ENCODE results near the gene PDSS2.
"Not testable (repeated sequence)": the region's sequence is repeated elsewhere in the genome, so short reads cannot be mapped to it uniquely, and the experiment has no call there.

Gene PDSS2

DNA sequence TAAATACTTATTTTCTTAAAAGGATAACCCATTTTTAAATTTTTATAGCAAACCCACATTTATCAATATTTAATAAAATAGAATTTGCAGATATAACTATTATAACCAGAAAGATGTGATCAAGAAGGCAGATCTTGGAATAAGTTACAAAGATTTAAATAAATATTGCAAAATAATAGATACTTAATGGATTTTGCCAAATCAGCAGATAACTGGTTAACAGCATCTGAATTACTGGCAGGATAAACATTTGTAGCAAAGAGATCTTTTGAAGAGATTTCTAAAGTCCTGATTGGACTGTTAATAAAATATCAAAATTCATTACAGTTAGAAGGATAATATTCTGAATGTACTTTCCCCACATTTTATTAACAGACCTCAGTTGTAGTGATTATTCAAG, 144.2 kb downstream of the PDSS2 start:
- no peak for DNase-seq

DNA sequence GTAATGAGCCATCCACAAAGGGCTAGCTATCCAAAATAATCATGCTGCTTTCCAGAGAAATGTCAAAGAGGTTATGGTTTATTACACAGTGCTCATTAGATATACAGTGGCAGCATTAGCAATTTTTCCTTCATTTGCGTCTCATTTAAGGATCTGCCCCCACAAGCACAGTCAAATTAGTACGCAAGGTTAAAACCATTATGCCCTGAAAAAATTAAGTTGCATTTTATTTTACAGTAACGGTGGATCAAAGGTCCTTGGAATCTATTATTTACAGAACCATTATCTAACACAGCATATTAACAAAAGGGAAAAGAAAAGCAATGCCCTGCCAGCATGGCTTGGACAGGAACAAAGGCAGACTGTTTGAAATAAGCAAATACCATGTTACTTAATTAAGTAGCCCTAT, 144.8 kb downstream of the PDSS2 start:
- peak; percentile 57 to 64 for DNase-seq

DNA sequence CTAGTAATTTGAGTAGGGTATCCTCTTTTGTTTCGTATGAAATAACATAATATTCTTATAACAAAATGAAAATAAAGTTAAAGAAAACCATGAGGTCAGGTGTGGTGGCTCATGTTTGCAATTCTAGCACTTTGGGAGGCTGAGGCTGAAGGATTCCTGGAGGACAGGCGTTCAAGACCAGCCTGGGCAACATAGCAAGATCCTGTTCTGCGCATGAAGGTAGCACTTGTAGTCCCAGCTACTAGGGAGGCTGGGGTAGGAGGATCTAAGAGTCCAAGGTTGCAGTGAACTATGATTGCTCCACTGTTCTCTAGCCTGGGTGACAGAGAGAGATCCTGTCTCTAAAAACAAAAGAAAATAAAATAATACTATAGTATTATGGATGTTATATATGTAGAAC, 145.6 kb downstream of the PDSS2 start:
- no peak for DNase-seq

DNA sequence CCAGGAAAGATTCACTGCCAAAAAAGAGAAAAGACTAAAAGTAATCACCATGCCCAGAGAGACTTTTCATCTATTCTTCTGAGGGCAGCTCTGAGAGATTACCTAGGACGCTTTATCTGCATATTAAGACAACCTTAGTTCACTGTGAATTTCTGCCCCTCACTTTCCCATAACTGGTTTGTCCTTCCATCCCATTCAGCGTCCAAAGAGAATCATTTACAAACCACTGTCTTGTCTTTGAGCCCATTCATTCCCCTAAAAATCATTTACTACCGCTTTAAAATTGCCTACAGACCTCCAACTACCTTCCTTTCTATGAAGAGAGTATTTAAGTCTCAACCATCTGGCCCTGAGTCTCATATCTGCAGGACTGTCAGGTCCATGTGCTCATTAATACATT, 149.0 kb downstream of the PDSS2 start:
- no peak for DNase-seq

DNA sequence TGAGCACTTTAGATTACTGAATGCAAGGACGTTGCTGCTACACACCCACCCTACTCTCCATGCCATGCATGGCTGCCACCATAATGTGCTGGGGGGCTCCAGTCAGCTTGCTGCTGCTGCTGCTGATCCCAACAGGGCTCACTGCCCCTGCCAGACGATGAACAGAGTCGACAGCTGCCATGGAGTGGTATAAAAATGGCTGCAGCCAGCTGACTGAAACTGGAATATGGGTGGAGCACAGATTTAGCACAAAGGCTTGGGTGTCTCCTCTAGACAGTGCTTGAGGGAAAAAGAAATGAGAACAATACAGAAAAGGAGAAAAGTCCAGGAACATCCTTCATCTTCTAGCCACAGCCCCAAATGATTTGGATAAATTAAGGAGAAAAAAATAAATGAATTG, 150.7 kb downstream of the PDSS2 start:
- no peak for DNase-seq

DNA sequence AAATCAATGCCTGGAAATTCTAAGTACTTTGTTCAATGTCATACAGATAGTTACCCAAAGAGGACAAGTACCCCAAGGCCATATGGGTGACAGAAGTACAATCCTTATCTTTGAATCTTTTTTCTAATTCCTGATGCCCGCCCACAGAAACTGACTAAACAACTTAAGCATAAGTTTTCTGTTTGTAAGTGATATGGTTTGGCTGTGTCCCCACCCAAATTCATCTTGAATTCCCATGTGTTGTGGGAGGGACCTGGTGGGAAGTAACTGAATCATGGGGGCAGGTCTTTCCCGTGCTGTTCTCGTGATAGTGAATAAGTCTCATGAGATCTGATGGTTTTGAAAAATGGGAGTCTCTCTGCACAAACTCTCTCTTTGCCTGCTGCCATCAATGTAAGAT, 153.4 kb downstream of the PDSS2 start:
- DNase-seq = not testable (repeated sequence)

DNA sequence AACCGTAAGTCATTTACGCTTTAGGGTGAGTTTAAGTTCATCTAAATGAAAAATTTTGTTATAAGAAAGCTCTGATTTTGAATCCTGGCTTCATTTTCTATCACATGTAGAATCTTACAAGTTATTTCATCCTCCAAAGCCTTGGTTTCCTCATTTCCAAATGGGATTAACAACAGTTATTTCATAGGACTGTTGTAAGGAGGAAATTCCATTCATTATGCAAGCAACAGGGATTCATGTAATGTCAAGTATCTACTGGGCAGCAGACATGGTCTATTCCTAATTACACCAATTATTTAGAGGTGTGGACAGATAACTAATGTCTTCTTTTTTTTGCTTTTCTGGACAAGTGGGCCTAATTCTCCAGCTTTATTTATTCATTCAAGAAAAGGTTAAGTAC, 154.0 kb downstream of the PDSS2 start:
- DNase-seq = no peak

DNA sequence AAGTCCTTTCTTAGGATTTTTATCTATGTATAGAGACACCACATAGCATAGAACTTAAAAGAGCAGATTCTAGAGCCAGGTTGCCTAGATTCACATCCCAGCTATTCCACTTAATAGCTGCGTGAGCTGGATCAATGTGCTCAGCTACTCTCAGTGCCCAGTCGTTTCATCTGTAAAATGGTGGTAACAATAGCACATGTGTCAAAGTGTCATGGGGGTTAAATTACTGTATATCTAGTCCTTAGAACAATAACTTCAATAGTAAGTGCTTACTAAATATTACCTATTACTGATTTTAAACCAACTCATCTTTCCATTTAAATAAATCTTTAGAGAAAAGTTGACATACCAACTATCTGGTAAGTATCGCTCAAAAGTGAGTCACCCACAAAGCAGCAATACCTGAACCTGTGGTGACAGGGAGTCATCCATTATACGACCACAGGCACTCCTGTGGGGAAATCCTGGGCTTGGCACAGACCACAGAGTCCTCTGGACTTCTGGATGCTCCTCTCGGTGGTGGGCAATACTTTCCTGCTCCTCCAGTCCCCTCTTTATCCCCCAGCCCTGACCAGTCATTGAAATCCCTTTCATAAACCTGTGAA, 154.8 kb downstream of the PDSS2 start:
- DNase-seq = no peak

DNA sequence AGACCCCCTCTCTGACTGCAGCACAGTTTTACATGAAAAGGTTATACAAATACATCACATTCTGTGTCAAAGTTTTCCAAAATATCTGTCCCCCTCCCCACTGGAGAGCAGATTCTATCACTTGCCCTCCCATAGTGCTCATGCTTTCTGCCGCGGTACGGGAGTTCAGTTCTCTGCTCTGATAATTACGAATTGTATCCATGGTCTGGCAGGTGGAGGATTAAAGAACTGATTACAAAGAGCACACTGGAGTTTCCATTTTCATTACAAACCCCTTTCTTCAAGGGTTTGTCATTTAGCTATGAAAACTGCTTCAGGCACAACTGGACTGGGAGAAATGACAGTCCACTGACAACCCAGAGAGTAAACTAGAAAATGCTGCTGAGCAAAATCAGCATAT, 166.0 kb downstream of the PDSS2 start:
- no peak for DNase-seq

DNA sequence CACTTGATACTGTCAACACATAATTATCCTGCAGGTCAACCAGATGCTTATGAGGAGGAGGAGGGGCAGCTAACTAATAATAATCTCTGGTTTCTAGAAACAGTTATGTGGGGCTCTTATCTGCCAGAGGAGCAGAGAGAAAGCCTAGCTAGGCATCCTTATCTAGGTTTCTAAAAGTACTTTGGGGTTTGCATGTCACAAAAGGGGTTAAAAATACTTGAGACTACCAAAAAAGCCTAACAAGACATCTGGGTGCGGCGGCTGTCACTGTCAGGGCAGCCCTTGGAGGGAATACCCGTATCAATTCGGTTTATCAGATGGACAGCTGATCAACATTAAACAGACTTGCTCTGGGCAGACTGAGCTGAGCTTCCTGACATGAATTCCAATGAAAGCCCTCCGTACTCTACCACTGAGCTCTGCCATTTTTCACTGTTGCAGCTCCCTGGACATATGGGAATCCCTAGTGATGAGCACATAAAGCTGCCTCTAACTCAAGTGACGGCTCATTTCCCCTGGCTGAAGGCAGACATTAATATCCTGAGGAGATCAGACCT, 166.6 kb downstream of the PDSS2 start:
- no peak for DNase-seq

DNA sequence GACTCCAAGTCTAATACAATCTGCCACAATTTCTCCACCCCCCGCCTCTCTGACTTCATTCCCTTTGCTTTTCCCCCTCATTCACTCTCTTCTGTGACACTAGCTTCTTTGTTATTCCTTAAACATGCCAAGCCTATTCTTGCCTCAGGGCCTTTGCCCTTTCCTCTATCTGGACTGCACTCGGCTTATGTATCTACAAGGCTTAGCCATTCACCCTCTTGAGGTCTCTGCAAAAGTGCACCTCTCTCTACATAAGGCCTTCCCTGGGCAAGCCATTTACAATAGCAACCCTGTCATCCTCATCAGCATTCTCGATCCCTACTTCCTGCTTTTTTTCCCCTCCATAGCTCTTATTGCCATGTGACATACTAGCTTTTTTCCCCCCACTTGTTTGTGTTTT, 168.9 kb downstream of the PDSS2 start:
- no peak for DNase-seq

DNA sequence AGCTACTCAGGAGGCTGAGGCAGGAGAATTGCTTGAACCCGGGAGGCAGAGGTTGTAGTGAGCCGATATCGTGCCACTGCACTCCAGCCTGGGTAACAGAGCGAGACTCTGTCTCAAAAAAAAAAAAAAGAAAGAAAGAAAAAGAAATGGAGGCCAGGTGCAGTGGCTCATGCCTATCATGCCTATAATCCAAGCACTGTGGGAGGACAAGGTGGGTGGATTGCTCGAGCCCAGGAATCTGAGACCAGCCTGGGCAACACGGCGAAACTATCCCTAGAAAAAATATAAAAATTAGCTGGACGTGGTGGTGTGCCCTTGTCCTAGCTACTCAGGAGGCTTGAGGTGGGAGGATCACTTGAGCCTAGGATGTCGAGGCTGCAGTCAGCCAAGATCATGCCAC, 170.1 kb downstream of the PDSS2 start:
- DNase-seq = not testable (repeated sequence)

DNA sequence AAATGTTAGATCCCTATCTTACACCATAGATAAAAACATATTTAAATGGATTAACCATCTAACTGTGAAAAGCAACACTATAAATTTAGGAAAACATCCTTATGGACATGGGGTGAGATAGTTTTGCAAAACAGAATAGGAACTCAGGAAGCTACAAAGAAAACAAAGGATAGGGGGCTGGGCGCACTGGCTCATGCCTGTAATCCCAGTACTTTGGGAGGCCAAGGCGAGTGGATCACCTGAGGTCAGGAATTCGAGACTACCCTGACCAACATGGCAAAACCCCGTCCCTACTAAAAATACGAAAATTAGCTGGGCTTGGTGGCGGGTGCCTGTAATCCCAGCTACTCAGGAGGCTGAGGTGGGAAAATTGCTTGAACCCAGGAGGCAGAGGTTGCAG, 173.7 kb downstream of the PDSS2 start:
- not testable (repeated sequence) for DNase-seq

DNA sequence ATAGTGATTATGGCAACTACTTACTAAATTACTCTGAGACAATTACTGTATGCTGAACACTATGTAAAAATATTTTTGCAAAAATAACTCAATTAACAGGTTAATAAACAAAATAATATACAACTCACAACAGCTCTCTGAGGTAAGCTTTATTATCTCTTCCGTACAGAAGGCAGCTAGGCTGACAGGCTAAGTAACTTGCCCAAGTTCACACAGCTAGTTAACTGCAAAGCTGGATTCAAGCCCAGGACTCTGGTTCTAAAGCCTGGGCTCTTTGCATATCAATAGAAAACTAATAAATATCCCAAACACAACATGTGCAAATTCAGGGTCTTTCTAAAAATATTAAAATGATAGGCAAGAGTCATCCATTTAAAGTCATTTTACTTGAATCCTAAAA, 174.6 kb downstream of the PDSS2 start:
- DNase-seq = peak in 1 of 2 experiments; percentile 28

DNA sequence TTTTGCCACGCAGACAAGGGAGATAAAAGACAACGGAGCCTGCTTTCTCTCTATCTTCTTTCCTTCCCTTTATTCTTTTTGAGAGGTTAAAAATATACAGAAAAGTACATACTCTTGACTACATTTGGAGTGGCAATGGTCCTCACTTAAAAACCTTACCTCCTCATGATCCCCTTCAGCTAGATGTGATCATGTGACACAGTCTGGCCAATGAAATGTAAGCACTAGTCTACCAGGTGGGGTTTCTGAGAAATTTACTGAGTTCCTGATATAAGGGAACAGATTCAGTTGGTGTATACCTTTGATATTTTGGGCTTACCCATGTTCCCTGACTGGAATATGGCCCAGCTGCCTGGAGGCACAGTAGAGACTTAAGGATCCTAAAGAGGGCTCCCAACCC, 178.6 kb downstream of the PDSS2 start:
- DNase-seq = no peak

DNA sequence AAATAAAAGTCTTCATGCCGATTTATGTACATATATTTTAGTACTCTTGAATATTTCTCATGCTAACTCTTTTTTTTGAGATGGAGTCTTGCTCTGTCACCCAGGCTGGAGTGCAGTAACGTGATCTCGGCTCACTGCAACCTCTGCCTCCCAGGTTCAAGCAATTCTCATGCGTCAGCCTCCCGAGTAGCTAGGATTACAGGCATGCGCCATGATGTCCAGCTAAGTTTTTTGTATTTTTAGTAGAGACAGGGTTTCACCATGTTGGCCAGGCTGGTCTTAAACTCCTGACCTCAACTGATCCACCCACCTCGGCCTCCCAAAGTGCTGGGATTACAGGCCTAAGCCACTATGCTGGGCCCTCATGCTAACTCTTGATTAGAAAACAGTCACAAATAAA, 179.4 kb downstream of the PDSS2 start:
- DNase-seq = not testable (repeated sequence)

DNA sequence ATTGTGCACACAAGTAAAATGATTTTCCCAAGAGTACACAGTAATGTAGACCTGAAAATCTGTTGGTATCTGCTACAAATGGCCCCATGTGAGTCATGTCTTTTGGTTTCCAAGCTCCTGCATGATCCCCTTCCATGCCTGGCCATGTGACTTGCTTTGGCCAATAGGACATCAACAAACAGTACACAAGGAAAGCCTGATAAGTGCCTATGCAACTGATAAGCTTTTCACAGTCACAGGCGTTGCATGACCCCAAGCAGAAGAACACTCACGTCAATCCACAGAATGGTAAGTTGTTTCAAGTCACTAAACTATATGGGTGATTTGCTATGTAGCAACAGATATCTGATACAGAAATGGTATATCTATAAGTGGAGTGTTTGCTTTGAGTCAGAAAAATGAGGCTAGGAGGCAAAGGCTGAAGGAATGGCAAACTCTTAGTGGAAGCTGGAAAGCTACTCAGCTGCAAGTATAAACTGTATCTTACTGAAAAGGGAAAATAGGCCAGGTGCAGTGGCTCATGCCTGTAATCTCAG, 184.0 kb downstream of the PDSS2 start:
- DNase-seq = no peak

DNA sequence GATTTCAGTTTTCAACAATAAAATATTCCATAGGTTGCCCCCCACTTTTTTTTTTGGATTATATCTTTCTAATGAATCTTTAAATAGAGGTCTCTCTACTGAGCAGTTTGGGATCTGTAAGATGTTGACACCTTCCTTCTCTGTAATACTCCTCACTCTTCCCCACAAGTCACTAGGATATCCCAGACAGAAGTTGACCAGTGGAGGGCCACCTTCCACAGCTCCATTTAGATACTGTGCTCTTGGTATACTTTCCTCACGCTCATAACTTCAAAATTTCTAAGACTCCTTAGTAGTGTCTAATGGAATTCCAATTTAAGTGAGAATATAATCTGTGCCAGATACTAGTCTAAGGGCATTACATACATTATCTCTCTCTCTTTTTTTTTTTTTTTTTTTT, 185.1 kb downstream of the PDSS2 start:
- DNase-seq = no peak

DNA sequence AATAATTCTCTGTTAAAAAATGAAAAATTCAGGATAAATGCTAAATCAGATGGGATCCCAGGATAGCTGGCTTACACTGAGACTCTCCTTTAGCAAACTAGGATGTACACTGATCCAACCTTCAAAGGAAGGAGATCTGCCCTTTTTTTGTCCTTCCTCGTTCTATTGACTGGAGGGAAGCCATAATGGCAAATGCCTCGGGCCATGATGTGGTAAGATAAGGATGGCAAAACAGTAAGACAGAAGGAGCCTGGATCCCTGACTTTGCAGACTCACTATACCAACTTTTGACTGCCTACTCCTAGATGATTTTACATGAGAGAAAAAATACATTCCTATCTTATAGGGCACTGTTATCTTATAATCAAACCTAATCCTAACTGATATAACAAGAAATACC, 187.1 kb downstream of the PDSS2 start:
- DNase-seq = no peak

DNA sequence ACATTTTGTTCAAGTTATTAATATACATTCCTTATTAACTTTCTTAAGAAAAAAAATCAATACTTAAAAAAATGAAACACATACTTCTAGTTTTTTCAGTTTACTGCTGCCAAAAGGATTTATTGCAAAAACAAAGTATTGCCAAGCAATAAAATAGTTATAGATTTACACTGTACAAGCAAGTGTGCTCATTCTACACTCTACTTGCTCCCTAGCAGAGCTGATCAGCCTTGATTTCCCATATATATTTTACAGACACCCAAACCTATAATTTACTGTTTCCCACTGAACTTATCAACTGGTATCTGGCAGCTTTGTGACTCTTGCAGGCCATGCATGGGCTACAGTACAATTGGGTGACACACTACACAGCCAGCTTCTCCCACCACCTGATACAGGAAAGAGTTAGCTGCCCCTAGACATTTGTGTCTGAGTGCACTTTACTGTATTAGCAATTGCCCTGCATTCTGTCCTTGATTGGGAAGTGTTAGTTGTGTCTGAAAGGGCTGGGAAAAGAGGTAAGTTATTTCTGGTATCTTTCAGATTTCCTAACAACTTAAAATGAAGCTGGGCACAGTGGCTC, 188.1 kb downstream of the PDSS2 start:
- no peak for DNase-seq

DNA sequence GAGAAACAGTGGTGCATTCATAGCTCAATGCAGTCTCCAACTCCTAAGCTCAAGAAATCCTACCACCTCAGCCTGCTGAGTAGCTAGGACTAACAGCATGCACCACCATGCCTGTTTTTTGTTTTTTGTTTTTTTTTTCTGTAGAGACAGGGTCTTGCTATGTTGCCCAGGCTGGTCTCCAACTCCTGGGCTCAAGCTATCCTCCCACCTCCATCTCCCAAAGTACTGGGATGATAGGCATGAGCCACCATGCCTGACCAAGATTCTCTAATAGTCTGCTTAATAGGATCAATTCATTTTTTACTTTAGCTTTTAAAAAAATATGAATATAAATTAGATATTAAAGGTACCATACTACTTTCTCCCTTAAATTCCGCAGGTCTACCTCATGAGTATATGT, 191.7 kb downstream of the PDSS2 start:
- no peak for DNase-seq

DNA sequence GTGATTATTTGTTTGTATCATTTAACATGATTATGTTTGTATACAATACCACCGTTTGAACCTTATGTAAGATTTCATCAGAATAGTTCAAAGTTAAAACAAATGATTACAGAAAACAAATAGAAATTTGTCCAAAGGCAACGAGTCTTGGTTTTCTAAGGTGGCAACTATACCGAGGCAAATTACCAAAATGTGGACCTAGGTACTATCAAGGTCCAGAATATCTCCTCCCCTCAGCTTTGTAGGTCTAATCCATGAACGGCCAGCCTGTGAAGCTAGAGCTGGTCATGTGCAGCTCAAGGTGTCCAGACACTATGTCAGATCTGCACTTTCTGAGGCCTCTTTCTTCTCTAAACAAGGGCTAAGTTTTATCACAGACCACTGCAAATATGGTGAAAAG, 192.4 kb downstream of the PDSS2 start:
- DNase-seq = no peak

DNA sequence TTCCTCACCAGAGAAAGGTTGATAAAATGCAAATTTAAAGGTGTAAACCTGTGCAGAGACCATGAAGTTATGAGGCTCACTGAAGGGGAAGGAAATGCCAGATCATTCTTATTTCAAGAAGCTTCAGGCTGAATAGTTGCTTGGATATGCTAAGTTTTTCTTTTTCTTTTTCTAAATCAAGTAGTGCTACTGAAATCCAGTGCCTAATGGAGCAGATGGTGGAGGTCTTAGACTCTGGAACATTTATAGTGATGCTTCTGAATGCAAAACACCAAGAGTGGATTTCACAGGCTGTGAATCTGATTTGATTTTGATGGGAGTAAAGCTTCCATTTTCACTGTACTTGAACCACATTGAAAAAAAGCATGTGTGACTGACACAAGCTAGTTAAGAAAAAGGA, 192.8 kb downstream of the PDSS2 start:
- no peak for DNase-seq

DNA sequence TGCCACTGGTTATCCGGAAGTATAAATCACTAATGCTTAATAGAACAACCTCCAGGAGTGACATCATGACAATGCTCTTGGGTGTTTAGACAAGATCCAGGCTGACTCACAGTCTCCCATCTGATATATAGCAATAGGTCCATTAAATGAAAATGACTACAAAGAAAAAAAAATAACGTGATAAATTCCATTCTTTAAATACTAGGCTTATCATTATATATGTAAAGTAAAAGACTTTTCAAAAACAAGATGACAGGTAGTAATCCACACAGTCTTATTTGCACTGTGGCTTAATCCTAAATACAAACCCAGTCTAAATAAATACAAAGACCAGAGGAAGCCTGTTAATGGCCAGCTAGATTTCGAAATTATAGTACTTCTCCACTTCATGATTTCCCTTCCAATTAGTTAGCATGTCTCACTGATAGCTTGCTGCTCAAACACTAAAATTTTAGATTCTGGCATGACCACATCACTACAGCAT, 195.0 kb downstream of the PDSS2 start:
- DNase-seq = no peak

DNA sequence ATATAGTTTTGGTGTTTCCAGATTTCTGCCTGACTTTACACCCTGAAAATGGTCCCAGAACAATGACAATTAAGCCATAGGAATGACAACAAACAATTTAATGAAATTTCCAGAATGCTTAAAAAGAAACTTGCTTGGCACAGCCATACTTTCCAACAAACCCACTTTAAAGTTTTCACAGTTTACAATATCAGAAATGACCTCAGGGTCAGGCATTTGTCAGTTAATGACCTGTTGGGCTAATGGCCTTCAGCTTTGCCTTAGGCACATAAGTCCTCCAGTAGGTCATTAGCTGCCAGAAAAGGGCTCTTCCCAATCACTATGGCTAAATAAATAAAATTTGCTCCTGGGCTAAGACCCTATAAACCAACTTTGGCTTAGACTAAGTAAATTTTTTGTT, 199.4 kb downstream of the PDSS2 start:
- no peak for DNase-seq

Data from NCI-H446 (cell line).